HEK293 (cell line): ENCODE measurements around the gene CTBP2.

Source experiments
- CTCF ChIA-PET: fragments of 350-600 bp; formaldehyde crosslinking; extraction: SDS; loops from one replicate; lab custom pipeline; 2021; ENCODE audit warnings: antibody characterized with exemption; lab: Yijun Ruan, JAX
- POLR2A ChIA-PET: fragments of 300-600 bp; formaldehyde crosslinking; extraction: SDS; loops from one replicate; lab custom pipeline; 2020; ENCODE audit warnings: antibody characterized with exemption, inconsistent platforms; lab: Yijun Ruan, JAX
- H3K27ac ChIP-seq: fragments of 200-500 bp; sonication (Bioruptor generic); 2 replicates; pipeline ENCODE4 v1.5.1; 2014; ENCODE audit warnings: low read depth, low read length, control low read depth, inconsistent platforms; ENCODE audit errors: extremely low read depth
- H3K36me3 ChIP-seq, 2 experiments: fragments of 200-500 bp in 1 of 2; sonication (Bioruptor generic) in 1 of 2; 1 replicate in 1 of 2; 2 replicates in 1 of 2; pipeline ENCODE4 v1.5.1; 2014 to 2017; ENCODE audit warnings: inconsistent platforms in 2 of 2, low read length in 2 of 2; ENCODE audit not compliant: control insufficient read depth in 2 of 2, insufficient read depth in 1 of 2
- H3K4me1 ChIP-seq: fragments of 200-500 bp; sonication (Bioruptor generic); 2 replicates; pipeline ENCODE4 v1.5.1; 2014; ENCODE audit warnings: mild to moderate bottlenecking, low read length, inconsistent platforms; ENCODE audit not compliant: control insufficient read depth, insufficient read depth
- H3K4me3 ChIP-seq: 2 replicates; pipeline ENCODE4 v1.5.1; 2011; ENCODE audit warnings: low read depth, mild to moderate bottlenecking, control low read depth, low read length, moderate library complexity
- H3K9me3 ChIP-seq: fragments of 200-500 bp; sonication (Bioruptor generic); 2 replicates; pipeline ENCODE4 v1.5.1; 2014; ENCODE audit warnings: low read depth, low read length, inconsistent platforms; ENCODE audit not compliant: control insufficient read depth, insufficient read depth
- GLI4 ChIP-seq: fragments of 450-650 bp; formaldehyde crosslinking; IDR thresholded peaks from 2 replicates; pipeline ENCODE4 v1.5.1; 2016; ENCODE audit warnings: missing biosample characterization, missing genetic modification characterization
- GLIS2 ChIP-seq: fragments of 450-650 bp; formaldehyde crosslinking; IDR thresholded peaks from 2 replicates; pipeline ENCODE4 v1.5.1; 2016; ENCODE audit warnings: missing biosample characterization, missing genetic modification characterization
- HIC1 ChIP-seq: fragments of 450-650 bp; formaldehyde crosslinking; IDR thresholded peaks from 2 replicates; pipeline ENCODE4 v1.5.1; 2016; ENCODE audit warnings: missing biosample characterization, missing genetic modification characterization
- HOXC10 ChIP-seq: sonication (generic); formaldehyde crosslinking; IDR thresholded peaks from 2 replicates; pipeline ENCODE4 v1.8.1; 2023; ENCODE audit warnings: mild to moderate bottlenecking, missing genetic modification reagents
- PRDM10 ChIP-seq: fragments of 450-650 bp; formaldehyde crosslinking; IDR thresholded peaks from 2 replicates; pipeline ENCODE4 v1.5.1; 2016; ENCODE audit warnings: missing biosample characterization, missing genetic modification characterization
- ZBTB7A ChIP-seq: fragments of 450-650 bp; formaldehyde crosslinking; IDR thresholded peaks from 2 replicates; pipeline ENCODE4 v1.5.1; 2016; ENCODE audit warnings: low read depth, missing biosample characterization, missing genetic modification characterization
- ZNF16 ChIP-seq: fragments of 450-650 bp; formaldehyde crosslinking; IDR thresholded peaks from 2 replicates; pipeline ENCODE4 v1.5.1; 2016; ENCODE audit warnings: low read depth, missing biosample characterization, missing genetic modification characterization
- ZNF274 ChIP-seq, 2 experiments: fragments of 200-500 bp in 1 of 2; fragments of 450-650 bp in 1 of 2; sonication (Bioruptor generic) in 1 of 2; formaldehyde crosslinking in 1 of 2; IDR thresholded peaks; 2 replicates each; pipeline versions ENCODE4 v1.5.1 to v1.6.1; 2014 to 2016; ENCODE audit warnings: borderline replicate concordance in 1 of 2, inconsistent platforms in 1 of 2, low read length in 1 of 2, missing biosample characterization in 1 of 2, missing genetic modification characterization in 1 of 2
- ZNF513 ChIP-seq: fragments of 450-650 bp; IDR thresholded peaks from 2 replicates; pipeline ENCODE4 v1.5.1; 2018; ENCODE audit warnings: missing biosample characterization, missing genetic modification characterization
- ZNF561 ChIP-seq: fragments of 450-650 bp; IDR thresholded peaks from 2 replicates; pipeline ENCODE4 v1.5.1; 2018; ENCODE audit warnings: missing biosample characterization, missing genetic modification characterization, borderline replicate concordance
- ZNF623 ChIP-seq: fragments of 450-650 bp; formaldehyde crosslinking; IDR thresholded peaks from 2 replicates; pipeline ENCODE4 v1.5.1; 2016; ENCODE audit warnings: missing biosample characterization, missing genetic modification characterization
- ZNF639 ChIP-seq: fragments of 450-650 bp; formaldehyde crosslinking; IDR thresholded peaks from 2 replicates; pipeline ENCODE4 v1.5.1; 2016; ENCODE audit warnings: missing biosample characterization, missing genetic modification characterization
- ZNF701 ChIP-seq: fragments of 450-650 bp; formaldehyde crosslinking; IDR thresholded peaks from 2 replicates; pipeline ENCODE4 v1.5.1; 2016; ENCODE audit warnings: missing biosample characterization, missing genetic modification characterization
- ZNF707 ChIP-seq: fragments of 450-650 bp; formaldehyde crosslinking; IDR thresholded peaks from 2 replicates; pipeline ENCODE4 v1.5.1; 2016; ENCODE audit warnings: missing biosample characterization, missing genetic modification characterization
- ZSCAN4 ChIP-seq: fragments of 450-650 bp; formaldehyde crosslinking; IDR thresholded peaks from 2 replicates; pipeline ENCODE4 v1.5.1; 2017; ENCODE audit warnings: missing biosample characterization, missing genetic modification characterization

CTBP2 gene

GRCh38 chr10:125149036-125149679 lies 11.2 kb downstream of the CTBP2 start (continued):
- peak; percentile 68 for TF ChIP-seq PRDM10 (tag by site-specific recombination)
- TF ChIP-seq ZNF561 (tag by site-specific recombination) = no peak

GRCh38 chr10:125148528-125148927 lies 11.8 kb downstream of the CTBP2 start:
- Histone ChIP-seq H3K4me1 (peaks cover 50% of the 10 kb centered on the region), H3K9me3 (no peaks in the 10 kb centered on the region), H3K27ac (peak overlapping the region; percentile 34; the same call in 1 of the 2 replicates), H3K4me3 (no peak overlapping the region), H3K36me3 (peaks cover 0 to 31% of the 10 kb centered on the region in 2 experiments; a peak in 1 of 3 replicates)
- ChIA-PET POLR2A (interaction anchor here (2.5 kb wide), 1 partner anchor 12 kb away, joined by 14 read pairs; the partner anchor contains the start of gene CTBP2), CTCF (interaction anchor here (0.7 to 1.7 kb wide), 3 partner anchors 101 to 481 kb away, joined by 3 to 7 read pairs (median 3); no protein-coding TSS in a partner anchor)
- TF ChIP-seq HIC1 (tag by site-specific recombination) (no peak), ZNF707 (tag by site-specific recombination) (no peak), GLIS2 (tag by site-specific recombination) (no peak), ZNF701 (no peak), ZNF639 (tag by site-specific recombination) (no peak), ZSCAN4 (no peak), ZBTB7A (tag by site-specific recombination) (no peak), HOXC10 (no peak), ZNF274 (IDR thresholded peaks at IDR 0.05; ENCODE audit: low read length) (no peak), ZNF274 (tag by site-specific recombination; IDR thresholded peaks at IDR 0.05; ENCODE audit: borderline replicate concordance) (no peak), ZNF513 (tag by site-specific recombination) (no peak), GLI4 (no peak), ZNF16 (tag by site-specific recombination) (no peak), ZNF623 (tag by site-specific recombination) (no peak)
